Neural progenitor cell (in vitro differentiated cells): ENCODE measurements around the gene STARD3. TPM values are rescaled to one million over a fixed set of nuclear protein-coding genes. Genes with fewer than 3 reads are reported as not detected.
A peak's percentile ranks its signal among the peaks of the same experiment; 100 is the strongest.

Experiments used
- DNase-seq: peaks from one replicate; pipeline ENCODE4 v3.0.0-alpha.2; 2016; ENCODE audit warnings: low spot score
- H2AFZ ChIP-seq: fragments of 200-600 bp; sonication (generic); replicated peaks from 2 replicates; pipeline ENCODE4 v1.6.1; 2016; ENCODE audit warnings: antibody characterized with exemption
- H3F3A ChIP-seq: fragments of 200-600 bp; sonication (generic); 2 replicates; pipeline ENCODE4 v1.6.1; 2016; ENCODE audit warnings: antibody characterized with exemption, low read depth
- H3K27ac ChIP-seq: fragments of 200-600 bp; sonication (generic); 2 replicates; pipeline ENCODE4 v1.5.1; 2016; ENCODE audit warnings: mild to moderate bottlenecking
- H3K27me3 ChIP-seq: fragments of 200-600 bp; sonication (generic); 2 replicates; pipeline ENCODE4 v1.6.1; 2016; ENCODE audit warnings: mild to moderate bottlenecking, moderate library complexity
- H3K36me3 ChIP-seq: fragments of 200-600 bp; sonication (generic); 2 replicates; pipeline ENCODE4 v1.5.1; 2016
- H3K4me1 ChIP-seq: fragments of 200-600 bp; sonication (generic); 2 replicates; pipeline ENCODE4 v1.6.1; 2016; ENCODE audit warnings: mixed run types
- H3K4me2 ChIP-seq: fragments of 200-600 bp; sonication (generic); 2 replicates; pipeline ENCODE4 v1.6.1; 2016
- H3K4me3 ChIP-seq: fragments of 200-600 bp; sonication (generic); 2 replicates; pipeline ENCODE4 v1.5.1; 2016
- H3K79me2 ChIP-seq: fragments of 200-600 bp; sonication (generic); 2 replicates; pipeline ENCODE4 v1.6.1; 2016; ENCODE audit warnings: low read depth
- H3K9ac ChIP-seq: fragments of 200-600 bp; sonication (generic); 2 replicates; pipeline ENCODE4 v1.6.1; 2016
- H3K9me3 ChIP-seq: fragments of 200-600 bp; sonication (generic); 2 replicates; pipeline ENCODE4 v1.5.1; 2016; ENCODE audit warnings: low read depth
- H4K20me1 ChIP-seq: fragments of 200-600 bp; sonication (generic); 2 replicates; pipeline ENCODE4 v1.6.1; 2016; ENCODE audit warnings: low read depth
- H3K27ac Mint-ChIP-seq: 3 replicates; pipeline ENCODE4 v1.8.0; 2021; ENCODE audit warnings: mixed read lengths
- H3K27me3 Mint-ChIP-seq: 2 replicates; pipeline ENCODE4 v1.8.0; 2022; ENCODE audit warnings: low read depth, mild to moderate bottlenecking, inconsistent platforms, moderate library complexity, mixed read lengths; ENCODE audit not compliant: insufficient read depth
- H3K36me3 Mint-ChIP-seq: 3 replicates; pipeline ENCODE4 v1.8.0; 2021; ENCODE audit warnings: mixed read lengths
- H3K4me1 Mint-ChIP-seq: 3 replicates; pipeline ENCODE4 v1.8.0; 2021; ENCODE audit warnings: mixed read lengths
- H3K4me3 Mint-ChIP-seq: 3 replicates; pipeline ENCODE4 v1.8.0; 2021; ENCODE audit warnings: mild to moderate bottlenecking, moderate library complexity, mixed read lengths
- H3K9me3 Mint-ChIP-seq: 3 replicates; pipeline ENCODE4 v1.8.0; 2020; ENCODE audit warnings: mixed read lengths
- EZH2 ChIP-seq: fragments of 200-600 bp; sonication (generic); IDR thresholded peaks from 2 replicates; pipeline ENCODE4 v1.6.1; 2017; ENCODE audit warnings: antibody characterized with exemption, mild to moderate bottlenecking, moderate library complexity
- EZH2phosphoT487 ChIP-seq: fragments of 200-600 bp; sonication (generic); IDR thresholded peaks from 2 replicates; pipeline ENCODE4 v1.6.1; 2017; ENCODE audit warnings: antibody characterized with exemption
- total RNA-seq: library from RNA; depleted of rRNA; stranded (reverse); fragments of >200 nt; gene quantifications from 2 replicates; pipeline ENCODE4 v1.2.3, GENCODE V29; 2015; ENCODE audit warnings: low replicate concordance
- TF ChIP-seq, protein P1 (sequence below): fragments of 200-600 bp; sonication (generic); IDR thresholded peaks from 2 replicates; pipeline ENCODE4 v1.5.1; 2017; ENCODE audit warnings: antibody characterized with exemption, mild to moderate bottlenecking

The STARD3 gene
- total RNA-seq, 1 donor from 2014 or later: 21.5 TPM

DNA sequence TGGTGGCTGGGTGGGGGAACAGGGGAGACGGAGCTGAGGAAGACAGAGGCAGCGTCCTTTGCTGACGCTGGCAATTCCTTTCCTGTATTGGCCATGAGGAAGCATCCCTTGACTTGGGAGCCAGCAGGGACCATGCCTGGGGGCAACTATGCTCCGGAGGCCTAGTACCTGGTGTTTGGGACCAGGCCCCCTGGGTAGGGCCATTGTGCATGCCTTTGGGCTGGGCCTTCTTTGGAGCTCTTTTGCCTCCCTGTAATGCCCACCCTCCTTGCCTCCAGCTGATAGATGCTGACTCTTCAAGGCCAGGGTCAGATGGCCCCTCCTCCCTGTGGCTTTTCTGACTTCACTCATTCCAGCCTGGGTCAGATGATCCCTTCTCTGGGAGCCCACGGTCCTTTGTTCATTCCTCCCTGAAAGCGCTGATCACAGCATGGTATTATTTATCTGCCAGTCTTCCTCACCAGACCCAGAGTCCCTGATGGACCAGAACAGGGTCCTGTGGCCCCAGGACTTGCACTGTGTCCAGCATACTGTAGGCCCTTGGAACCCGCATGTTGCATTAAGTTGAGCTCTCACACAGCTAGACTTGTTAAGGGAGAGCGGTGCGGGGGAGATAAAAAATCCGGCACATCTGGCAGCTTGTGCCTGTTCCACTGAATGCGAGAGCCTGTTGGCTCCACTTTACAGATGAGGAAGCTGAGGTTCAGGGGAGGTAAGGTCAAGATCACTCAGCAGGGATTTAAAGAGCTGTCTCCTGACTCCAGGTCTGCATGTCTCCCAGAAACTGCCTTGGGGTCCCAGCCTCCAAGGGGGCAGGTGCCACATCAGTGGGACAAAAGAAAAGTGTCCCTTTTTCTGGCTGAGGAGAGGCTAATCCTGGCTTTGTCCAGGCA is 2.9 kb downstream of the STARD3 start:
- peak overlapping the region; percentile 2 for H3K4me2 ChIP-seq
- no peak overlapping the region for H3K4me3 ChIP-seq
- H3F3A ChIP-seq: peaks cover 25% of the 10 kb centered on the region
- no peaks in the 10 kb centered on the region for H3K36me3 ChIP-seq
- peaks cover 69% of the 10 kb centered on the region for H4K20me1 ChIP-seq
- H3K4me1 ChIP-seq: peaks cover 43% of the 10 kb centered on the region
- no peak overlapping the region for H2AFZ ChIP-seq
- Mint-ChIP-seq H3K36me3 (peaks cover 2% of the 10 kb centered on the region), H3K4me3 (peak overlapping the region; percentile 71), H3K9me3 (no peaks in the 10 kb centered on the region), H3K4me1 (peaks cover 55% of the 10 kb centered on the region), H3K27ac (peak overlapping the region; percentile 70), H3K27me3 (peaks cover 7% of the 10 kb centered on the region)
- DNase-seq: no peak
- H3K27me3 ChIP-seq: no peaks in the 10 kb centered on the region
- H3K9me3 ChIP-seq: no peaks in the 10 kb centered on the region
- TF ChIP-seq EZH2phosphoT487 (no peak), EZH2 (no peak)
- TF ChIP-seq, protein P1, sequence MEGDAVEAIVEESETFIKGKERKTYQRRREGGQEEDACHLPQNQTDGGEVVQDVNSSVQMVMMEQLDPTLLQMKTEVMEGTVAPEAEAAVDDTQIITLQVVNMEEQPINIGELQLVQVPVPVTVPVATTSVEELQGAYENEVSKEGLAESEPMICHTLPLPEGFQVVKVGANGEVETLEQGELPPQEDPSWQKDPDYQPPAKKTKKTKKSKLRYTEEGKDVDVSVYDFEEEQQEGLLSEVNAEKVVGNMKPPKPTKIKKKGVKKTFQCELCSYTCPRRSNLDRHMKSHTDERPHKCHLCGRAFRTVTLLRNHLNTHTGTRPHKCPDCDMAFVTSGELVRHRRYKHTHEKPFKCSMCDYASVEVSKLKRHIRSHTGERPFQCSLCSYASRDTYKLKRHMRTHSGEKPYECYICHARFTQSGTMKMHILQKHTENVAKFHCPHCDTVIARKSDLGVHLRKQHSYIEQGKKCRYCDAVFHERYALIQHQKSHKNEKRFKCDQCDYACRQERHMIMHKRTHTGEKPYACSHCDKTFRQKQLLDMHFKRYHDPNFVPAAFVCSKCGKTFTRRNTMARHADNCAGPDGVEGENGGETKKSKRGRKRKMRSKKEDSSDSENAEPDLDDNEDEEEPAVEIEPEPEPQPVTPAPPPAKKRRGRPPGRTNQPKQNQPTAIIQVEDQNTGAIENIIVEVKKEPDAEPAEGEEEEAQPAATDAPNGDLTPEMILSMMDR: no peak
- H3K79me2 ChIP-seq: peaks cover 60% of the 10 kb centered on the region
- H3K27ac ChIP-seq: no peak overlapping the region
- no peak overlapping the region for H3K9ac ChIP-seq

- peaks cover 7% of the 10 kb centered on the region for H3K27me3 Mint-ChIP-seq
- H3F3A ChIP-seq: peaks cover 24% of the 10 kb centered on the region
- peaks cover 60% of the 10 kb centered on the region for H3K4me1 Mint-ChIP-seq
- H3K36me3 Mint-ChIP-seq: peaks cover 2% of the 10 kb centered on the region
- H3K27ac ChIP-seq: no peak overlapping the region
- no peak overlapping the region for H3K9ac ChIP-seq
- no peak overlapping the region for H3K27ac Mint-ChIP-seq
- H3K9me3 ChIP-seq: no peaks in the 10 kb centered on the region
- peak overlapping the region; percentile 27 for H3K4me3 Mint-ChIP-seq
- H3K4me3 ChIP-seq: no peak overlapping the region
- H2AFZ ChIP-seq: no peak overlapping the region
- H3K27me3 ChIP-seq: no peaks in the 10 kb centered on the region
- H3K4me2 ChIP-seq: no peak overlapping the region
- H3K4me1 ChIP-seq: peaks cover 49% of the 10 kb centered on the region
- no peaks in the 10 kb centered on the region for H3K36me3 ChIP-seq
- no peaks in the 10 kb centered on the region for H3K9me3 Mint-ChIP-seq
- peaks cover 77% of the 10 kb centered on the region for H4K20me1 ChIP-seq
- H3K79me2 ChIP-seq: peaks cover 67% of the 10 kb centered on the region
- DNase-seq: no peak
- TF ChIP-seq, protein P1: no peak
- TF ChIP-seq EZH2phosphoT487 (no peak), EZH2 (no peak)
These were observed 3.7 kb downstream of the STARD3 start for GRCh38 chr17:39640591-39641031.

DNA sequence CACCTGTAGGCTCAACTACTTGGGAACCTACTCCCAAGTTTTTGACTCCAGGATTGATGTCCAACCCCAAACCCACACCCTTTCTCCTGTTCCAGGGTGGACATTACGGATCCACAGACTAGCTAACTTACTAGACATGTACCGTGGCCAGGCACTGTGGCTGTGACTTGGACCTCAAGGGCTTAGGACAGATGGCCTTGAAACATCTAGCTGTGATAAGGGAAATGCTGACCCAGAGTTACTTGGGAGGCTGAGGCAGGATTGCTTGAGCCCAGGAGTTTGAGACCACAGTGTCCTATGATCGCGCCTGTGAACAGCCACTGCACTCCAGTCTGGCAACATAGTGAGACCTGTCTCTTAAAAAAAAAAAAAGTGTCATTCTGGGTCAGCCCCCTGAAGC is 4.2 kb downstream of the STARD3 start:
- H3K27me3 Mint-ChIP-seq: peaks cover 7% of the 10 kb centered on the region
- peaks cover 58% of the 10 kb centered on the region for H3K4me1 Mint-ChIP-seq
- peaks cover 77% of the 10 kb centered on the region for H4K20me1 ChIP-seq
- H3K9ac ChIP-seq: no peak overlapping the region
- no peak for DNase-seq
- no peak overlapping the region for H3K27ac Mint-ChIP-seq
- H3K4me2 ChIP-seq: no peak overlapping the region
- no peak overlapping the region for H2AFZ ChIP-seq
- H3K79me2 ChIP-seq: peaks cover 68% of the 10 kb centered on the region
- H3K27me3 ChIP-seq: no peaks in the 10 kb centered on the region
- H3K9me3 ChIP-seq: no peaks in the 10 kb centered on the region
- peaks cover 2% of the 10 kb centered on the region for H3K36me3 Mint-ChIP-seq
- peaks cover 22% of the 10 kb centered on the region for H3F3A ChIP-seq
- H3K4me3 Mint-ChIP-seq: no peak overlapping the region
- H3K4me3 ChIP-seq: no peak overlapping the region
- H3K4me1 ChIP-seq: peaks cover 46% of the 10 kb centered on the region
- TF ChIP-seq, protein P1: no peak
- TF ChIP-seq EZH2 (no peak), EZH2phosphoT487 (no peak)
- no peaks in the 10 kb centered on the region for H3K9me3 Mint-ChIP-seq
- H3K36me3 ChIP-seq: no peaks in the 10 kb centered on the region
- no peak overlapping the region for H3K27ac ChIP-seq
